NCI-H2227 (cell line): ENCODE measurements around the gene INAFM2.

ENCODE experiments used
- DNase-seq: peaks from one replicate; lab custom pipeline; 2025; ENCODE audit not compliant: unreplicated experiment; lab: John Stamatoyannopoulos, UW

INAFM2 gene

DNA sequence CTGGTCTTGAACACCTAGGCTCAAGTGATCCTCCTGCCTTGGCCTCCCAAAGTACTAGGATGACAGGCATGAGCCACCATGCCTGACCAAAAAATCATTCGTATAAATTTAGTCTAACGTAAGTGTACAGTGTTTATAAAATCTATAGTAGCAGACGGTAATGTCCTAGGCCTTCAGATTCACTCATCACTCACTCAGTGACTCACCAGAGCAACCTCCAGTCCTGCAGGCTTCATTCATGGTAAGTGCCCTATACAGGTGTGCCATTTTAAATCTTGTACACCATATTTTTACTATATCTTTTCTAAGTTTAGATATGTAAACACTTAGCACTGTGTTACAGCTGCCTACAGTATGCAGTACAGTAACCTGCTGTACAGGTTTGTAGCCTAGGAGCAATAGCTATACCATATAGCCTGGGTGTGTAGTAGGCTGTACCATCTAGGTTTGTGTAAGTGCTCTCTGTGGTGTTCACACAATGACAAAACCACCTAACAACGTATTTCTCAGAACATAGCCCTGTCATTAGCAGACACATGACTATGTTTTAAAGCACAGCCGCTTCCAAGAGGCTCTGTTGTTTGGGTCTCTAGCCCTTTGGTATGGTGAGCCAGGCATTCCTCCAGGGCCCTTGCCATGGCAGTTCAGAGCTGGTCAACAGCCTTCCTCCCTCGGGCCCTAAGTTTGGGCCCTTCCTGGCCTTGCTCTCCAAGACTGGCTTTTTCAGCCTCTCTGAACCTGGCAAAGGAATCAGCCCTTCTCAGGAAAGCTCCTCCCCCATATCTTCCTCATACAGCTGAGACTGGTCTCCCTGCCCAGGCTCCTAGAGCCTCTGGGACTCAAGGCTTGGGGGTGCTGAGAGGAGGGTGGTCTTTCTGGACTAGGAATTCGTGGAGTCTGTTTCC is 19.2 kb downstream of the INAFM2 start:
- DNase-seq: no peak

DNA sequence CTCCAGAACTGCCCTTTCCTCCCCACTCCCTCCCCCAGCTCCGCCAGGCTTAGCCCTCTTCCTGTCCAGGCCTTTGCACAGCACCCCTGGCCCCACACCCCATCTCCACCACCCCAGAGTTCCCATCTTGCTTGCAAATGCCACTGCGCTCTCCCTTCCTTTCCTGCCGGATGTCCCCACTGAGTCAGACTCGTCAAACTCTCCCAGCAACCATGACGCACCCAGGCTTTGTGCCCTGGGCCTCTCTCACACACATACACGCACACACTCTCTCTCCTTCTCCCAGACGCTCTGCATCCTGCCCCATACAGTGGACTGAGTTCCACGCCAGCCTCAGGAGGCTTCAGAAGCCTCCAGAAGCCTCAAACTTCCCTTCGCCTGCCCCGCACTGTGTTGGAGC is 20.0 kb downstream of the INAFM2 start:
- no peak for DNase-seq

- DNase-seq: no peak
These were observed 20.7 kb downstream of the INAFM2 start for GRCh38 chr15:40344217-40344616.

GRCh38 chr15:40344631-40345120 is 21.2 kb downstream of the INAFM2 start:
- peak; percentile 40 for DNase-seq

GRCh38 chr15:40345225-40345866 is 21.9 kb downstream of the INAFM2 start:
- DNase-seq: no peak

DNA sequence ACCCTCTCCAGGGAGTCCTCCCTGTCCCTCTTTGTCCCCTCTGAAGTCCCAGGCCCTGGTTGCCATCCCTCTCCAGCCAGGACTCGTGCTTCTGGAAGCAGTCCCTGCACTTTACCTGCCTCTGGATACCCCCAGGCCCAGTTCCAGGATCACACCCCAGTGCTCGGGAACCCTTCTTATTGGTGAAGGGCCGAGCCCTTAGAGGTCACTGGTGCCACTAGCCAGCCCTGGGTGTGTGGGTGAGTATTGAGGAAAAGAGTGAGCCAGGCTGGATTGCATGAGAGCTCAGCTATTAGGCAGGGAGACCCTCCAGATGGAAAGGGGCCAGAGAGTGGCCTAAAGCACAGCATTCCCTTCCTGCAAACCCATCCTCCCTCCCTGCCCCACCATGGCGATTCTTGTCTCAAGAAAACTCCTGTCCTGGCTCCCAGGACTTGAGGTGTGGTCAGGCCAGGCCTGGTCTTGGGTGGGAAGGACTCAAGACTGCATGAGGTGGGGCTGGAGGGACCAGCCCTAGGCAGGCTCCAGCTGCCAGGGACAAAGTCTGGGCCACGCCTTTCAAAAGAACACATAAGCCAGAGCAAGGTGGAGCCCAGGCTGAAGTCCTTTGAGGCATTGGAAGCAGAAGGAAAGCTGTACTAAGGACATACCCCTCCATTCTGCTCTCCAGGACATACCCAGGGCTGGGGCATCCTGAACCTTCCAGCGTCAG is 22.5 kb downstream of the INAFM2 start:
- DNase-seq: no peak

GRCh38 chr15:40346579-40347558 is 23.4 kb downstream of the INAFM2 start:
- no peak for DNase-seq

DNA sequence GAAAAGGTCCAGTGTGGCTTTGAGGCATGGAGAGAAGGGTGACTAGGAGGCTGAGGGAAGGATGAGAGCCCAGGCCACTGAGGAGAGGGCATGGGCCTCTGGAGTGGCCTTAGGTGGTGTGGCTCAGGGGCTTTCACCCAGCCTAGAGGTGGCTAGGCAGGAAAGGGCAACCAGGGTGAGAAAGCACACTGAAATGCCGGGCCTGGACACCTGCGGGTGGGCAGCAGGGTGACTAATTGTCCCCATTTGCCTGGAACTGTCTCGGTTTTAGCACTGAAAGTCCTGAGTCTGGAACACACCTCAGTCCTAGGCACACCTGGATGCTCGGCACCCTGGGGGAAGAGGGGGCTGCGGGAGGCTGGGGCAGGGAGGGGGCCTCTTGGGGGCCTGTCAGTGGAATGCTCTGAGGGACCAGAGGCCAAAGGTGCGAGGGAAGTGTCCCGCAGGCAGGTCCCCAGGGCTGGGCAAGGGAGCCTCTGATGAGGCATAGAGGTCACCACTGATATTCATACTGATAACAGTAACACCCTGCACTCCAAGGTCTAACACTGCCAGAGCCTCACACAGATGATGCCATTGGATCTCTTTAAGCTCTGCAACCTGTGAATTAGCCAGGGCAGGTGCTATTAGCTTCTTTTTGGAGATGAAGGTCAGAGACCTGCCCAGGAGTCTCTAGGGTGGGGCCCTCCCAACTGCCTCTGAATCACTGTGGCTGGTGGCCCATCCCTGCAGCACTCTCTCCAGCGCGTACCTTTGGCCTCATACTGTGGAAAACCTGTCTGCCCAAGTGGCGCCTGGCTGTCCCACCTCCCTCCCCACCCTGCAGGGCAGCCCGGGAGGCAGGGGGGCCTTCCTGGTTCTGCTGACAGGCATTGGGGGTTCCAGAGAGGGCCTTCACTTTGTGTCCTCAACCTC is 24.3 kb downstream of the INAFM2 start:
- DNase-seq: no peak

- no peak for DNase-seq
These were observed 25.0 kb downstream of the INAFM2 start for GRCh38 chr15:40348474-40348870.

DNA sequence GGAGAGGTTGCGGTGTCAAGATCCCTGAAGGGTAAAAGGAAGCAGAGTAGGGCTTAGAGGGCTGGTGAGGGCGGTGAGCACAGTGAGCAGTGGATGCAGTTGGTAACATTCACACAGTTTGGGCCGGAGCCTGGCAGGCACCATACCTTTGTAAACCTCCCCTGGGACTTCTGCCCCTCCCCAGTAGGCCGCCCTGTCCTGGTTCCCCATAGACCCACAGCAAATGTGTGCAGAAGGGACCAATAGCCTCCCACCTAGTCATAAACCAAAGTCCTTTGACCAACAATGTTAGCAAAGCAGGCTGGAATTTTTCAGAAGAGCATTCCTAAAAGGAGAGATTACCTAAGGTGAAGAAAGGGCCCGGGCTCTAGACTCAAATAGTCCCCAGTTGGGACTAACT is 25.7 kb downstream of the INAFM2 start:
- DNase-seq: no peak

DNA sequence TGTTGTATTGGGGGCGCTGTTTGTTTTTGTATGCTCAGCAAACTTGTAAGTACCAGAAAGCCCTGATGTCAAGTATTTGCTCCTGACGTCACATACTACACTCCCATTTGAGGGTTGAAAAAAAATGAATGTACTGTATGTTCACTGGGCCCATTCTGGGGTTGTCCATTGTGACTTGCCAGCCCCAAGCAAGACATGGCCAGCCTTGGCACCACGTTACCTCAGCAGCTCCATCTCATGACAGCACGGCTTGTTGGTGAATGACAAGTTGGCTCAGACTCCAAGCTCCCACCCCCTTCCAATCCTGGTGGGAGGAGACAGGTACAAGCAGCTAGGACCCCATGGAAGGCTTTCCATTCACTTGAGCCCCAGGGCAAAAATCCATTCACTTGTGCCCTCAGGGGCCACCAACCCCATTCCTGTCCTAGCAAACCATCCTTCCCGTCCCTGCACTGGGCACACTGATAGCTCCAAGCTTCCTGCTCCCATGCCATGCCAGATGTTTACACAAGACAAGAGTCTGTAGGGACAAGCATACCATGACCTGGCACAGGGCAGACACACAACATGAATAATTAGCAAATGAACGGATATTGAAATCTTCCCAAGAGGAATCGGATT is 28.9 kb downstream of the INAFM2 start:
- no peak for DNase-seq

DNA sequence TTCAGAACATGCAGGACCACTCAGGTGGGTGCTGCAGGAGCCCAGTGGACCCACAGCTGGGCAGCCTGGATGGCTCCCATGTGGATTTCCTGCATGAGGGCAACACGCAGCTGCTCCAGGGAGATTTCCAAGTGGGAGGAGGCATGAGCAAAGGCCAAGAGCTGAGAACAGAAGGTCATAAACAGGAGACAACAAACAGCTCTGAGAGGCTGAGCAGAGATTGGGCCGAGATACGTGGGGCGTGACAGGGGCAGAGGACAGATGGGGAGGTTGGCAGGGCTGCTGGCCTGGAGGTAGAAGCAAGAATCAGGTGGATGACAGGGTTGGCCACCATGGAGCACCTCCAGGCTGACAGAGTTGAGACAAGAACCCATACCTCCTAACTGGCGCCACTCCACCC is 30.2 kb downstream of the INAFM2 start:
- no peak for DNase-seq

DNA sequence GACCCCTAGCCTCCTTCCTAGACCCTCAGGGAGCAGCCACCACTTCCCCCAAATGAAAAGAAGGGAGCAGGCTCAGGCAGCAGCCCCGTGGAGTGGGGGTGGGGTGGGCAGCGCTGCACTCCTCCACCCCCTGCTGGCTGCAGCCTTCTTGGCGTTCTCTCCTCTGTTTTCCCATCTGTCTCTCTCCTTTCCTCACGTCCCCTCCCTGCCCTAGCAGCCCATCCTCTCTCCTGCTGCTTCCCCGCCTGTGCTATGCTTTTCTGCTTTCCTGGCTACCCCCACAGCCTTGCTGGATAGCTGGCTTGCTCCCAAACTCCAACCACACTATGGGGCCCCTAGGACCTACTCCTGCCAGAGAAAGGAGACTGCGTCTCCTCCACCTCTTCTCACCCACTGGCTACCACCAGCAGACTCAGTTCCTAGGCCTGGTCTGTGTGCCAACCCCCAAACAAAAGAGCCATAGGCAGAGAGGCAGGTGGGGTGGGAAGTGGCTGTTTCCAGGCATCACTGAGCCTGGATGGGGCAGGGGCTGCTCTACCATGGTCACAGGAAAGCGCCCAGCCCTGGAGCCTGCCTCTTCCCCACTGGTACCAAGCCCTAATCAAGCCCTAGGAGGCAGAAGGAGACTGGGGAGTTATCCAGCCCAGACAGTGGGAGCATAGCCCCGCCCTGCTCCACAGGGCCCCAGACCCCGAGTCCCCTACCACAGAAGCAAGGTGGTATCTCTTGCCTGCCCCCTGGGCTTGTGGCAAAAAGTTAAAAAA is 31.1 kb downstream of the INAFM2 start:
- DNase-seq: peak; percentile 45

GRCh38 chr15:40355976-40356585 is 32.6 kb downstream of the INAFM2 start:
- DNase-seq: no peak

GRCh38 chr15:40357246-40357645 is 33.8 kb downstream of the INAFM2 start:
- peak; percentile 6 for DNase-seq

GRCh38 chr15:40357723-40358470 is 34.4 kb downstream of the INAFM2 start, which contains the start of gene DISP2:
Gene DISP2 (plus strand): TSS chr15:40358219. CDS start chr15:40358322, 103 bp downstream.
- peak; percentile 88 for DNase-seq
